Left colon (tissue), 2 donors: Measurements from ENCODE around the gene CTNNB1. TPM values are rescaled to one million over a fixed set of nuclear protein-coding genes. Genes with fewer than 3 reads are reported as not detected.

Experiments used
- ATAC-seq: fragments of 200-7000 bp; cut with Tn5 transposase; one replicate; pipeline ENCODE4 v1.9.1; 2020; ENCODE audit warnings: mild to moderate bottlenecking, moderate library complexity
- DNase-seq, 2 donors: peaks; one replicate each; pipeline ENCODE4 v3.0.0-alpha.2; 2020
- intact Hi-C, 2 donors: fragments of 100-400 bp; cut with DNase I in 1 of 2; cut with micrococcal nuclease in 1 of 2; formaldehyde crosslinking; loops; one replicate each; pipeline versions ENCODE4 v1.11.2 to v1.14.0; 2022; cut with DNase I, micrococcal nuclease
- total RNA-seq, 2 donors: library from RNA; stranded (reverse); fragmentation: NEBNext Ultra II Directional; extraction: Animal tissue kit (Norgen Biotek cat#: 25700); gene quantifications; one replicate each; pipeline ENCODE4 v1.2.1, GENCODE V29; 2021
- donor health status: DM: no; HTN: no; CAD: no.
- donor health status: DM: yes; HTN: yes; CAD: no.

Gene CTNNB1
- total RNA-seq, 2 donors from 2014 or later, result 320 to 430 TPM

DNA sequence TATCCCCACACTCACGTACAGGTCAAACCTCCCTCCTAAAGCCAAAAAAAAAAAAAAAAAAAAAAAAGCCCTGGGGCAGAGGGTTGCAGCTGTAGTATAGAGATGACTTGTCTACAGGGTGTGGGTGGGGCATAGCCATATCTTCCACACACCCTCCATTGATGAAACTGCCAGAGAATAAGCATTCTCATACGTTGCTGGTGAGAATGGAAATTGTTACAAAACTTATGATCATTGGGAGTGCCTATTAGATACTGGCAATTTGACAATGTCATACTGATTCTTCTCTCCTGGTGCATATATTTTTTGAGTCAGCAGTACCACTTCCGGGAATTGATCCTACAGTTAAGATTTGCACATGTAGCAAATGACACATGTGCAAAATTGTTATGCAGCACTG lies 11.0 kb upstream of the CTNNB1 start:
- ATAC-seq, result no peak
- intact Hi-C loops, result no loop called here
- DNase-seq, result no peak

DNA sequence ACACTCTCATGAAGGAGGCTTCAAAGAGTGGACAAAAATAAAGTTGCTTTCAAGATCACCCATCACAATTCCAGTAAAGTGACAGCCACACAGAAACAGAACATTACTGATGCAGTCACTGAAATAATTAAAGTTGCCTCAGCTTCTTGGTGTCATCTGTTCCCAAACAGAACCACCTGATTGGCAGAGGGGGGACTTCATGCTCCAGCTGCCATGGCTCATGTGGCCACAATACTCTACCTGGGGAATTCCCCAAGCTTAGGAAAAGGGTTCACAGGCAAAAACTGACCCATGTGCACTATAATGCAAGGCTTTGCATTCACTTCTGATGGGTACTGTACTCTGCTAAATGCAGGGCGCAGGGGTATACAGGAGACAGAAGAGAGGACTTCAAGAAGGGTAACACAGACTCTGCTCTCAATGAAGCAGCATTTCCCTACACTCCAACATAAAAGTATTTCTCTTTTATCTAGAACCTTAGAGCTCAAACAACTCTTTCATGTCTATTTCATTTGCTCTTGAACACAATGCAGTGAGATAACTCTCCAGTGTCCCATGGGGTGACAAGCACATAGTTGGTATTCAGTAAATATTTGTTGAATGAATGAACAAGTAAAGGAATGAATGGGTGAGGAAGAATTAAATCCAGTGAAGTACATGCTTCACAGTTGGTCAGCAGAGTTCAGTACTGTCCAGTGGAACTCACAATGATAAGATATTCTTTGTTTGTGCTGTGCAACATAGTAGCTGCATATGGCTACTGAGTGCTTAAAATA lies 8.6 kb upstream of the CTNNB1 start:
- intact Hi-C loops, result no loop called here
- ATAC-seq (no peak), DNase-seq (no peak)

DNA sequence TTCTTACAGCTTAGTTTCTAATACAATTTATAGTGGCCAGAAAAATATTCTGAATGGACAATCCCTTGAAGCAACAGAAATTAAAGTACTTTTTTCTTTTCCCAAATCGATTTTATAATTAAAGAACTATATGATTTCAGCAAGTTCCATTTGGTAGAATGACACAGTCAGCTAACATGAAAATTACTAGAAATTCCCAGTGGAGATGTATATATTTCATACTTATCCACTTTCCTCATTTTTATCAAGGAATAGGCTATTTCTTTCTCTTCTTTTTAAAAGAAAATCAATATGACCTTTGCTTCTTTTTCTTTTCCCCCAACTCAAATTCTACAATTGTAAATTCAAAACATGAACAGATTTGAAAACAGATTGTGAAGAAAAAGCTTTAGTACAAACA lies 6.4 kb upstream of the CTNNB1 start:
- no peak for DNase-seq
- intact Hi-C loops, result no loop called here
- ATAC-seq, result no peak

DNA sequence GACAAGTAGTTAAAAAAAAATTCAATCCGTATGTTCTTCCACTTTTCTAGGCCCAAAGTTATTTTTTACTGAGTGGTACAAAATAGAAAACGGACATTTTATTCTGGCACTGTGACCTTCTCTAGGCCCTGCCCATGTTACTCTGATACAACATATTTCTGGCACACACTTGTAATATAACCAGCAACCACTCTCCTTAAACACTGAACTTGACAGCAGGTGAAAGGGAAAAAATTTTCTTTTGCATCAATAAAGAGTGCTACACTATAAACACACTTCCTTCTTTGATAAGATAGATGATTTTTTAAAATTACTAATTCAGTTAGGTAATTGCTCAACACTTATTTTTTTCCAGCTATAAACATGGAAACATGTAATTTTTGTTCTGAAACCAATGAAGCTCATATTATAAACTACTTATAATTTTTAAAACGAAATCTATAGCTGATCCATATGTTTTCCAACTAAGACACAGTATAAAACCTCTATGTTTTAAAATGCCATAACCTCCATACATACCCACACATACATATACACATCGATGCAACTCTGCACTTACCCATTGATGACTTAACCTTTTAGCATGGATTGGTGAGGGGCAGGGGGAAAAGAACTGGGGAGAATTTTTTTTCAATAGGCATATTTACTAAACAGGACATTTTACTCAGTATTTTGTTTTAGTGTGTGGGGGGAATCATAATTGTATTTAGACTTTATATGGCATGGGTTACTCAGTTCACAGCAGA lies 5.3 kb upstream of the CTNNB1 start:
- intact Hi-C loops, result no loop called here
- ATAC-seq (no peak), DNase-seq (no peak)

DNA sequence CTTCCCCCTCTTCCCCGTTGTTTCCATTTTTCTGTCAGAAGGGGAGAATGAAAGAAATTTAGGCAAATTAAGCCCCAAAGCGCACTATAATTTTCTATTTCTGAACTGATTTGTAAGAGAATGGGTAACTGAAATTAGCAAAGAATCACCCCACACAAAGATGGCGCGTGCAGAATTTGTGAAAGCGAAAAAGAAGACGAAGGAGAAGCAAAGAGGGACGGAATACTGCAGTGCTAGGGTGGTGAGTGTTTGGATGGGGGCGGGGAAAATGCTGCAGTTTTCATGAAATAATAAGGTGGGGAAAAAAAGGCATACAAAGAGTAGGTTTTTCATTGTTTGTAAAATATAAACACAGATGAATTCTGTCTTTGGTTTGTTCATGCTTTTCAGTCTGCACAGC lies 4.6 kb upstream of the CTNNB1 start:
- no peak for DNase-seq
- intact Hi-C loops, result no loop called here
- ATAC-seq, result no peak

DNA sequence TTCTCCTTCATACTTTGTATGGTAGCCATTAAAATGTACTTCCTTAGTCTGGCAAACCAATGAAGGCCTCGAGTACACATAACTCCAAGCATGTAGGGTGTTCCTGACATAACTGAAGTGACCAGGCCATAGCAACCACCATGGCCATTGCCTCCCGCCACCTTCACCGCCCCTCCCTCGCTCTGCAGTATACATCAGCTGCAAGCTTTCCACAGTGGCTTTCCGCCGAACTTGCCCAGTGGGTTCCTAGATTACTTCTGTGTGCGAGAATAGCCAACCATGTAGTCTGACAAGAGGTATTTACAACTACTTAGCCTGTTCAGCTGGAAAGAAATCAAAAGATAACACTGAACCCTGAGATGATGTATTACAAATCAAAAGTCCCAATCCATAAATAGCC lies 3.4 kb upstream of the CTNNB1 start:
- ATAC-seq (no peak), DNase-seq (no peak)
- intact Hi-C loops, result no loop called here

DNA sequence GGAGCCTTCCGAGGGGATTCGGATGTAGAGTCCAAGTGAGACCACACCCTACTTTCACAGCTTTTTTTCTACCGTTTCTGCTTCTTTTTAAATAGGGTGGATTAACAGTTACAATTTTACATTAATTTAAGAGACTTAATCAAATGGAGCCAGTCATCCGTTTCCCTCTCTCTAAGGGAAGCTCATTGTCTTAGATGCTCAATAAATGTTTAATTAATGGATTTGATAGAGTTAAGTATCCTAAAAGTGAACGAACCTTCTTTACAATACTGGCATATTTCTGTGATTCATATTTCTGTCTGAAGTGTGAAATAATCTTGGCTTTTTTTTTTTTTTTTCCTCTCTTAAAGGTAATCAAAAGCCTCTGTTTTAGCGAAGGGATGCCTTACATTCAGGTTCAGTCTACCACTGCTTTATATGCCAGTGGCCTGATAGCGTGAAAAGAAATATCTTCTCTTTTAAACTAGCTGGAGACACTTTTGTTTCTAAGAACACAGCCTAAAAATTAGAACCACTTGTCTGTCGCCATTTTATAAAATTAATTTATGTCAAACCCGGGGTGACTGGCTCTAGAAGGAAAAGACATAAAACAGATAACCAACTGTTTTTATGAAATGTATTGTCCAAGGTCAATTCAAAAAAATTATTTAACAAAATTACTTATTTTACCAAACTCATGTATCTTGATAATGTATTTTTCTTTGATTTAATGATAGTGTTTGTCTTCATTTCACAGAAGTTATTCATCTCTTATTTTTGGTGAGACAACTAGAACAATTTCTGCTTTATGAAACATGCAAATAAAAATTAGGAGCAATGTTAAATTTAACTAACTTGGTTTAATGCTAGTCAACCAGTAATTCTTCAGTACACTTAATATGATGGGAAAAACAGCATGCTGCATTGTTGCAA lies 2.5 kb upstream of the CTNNB1 start:
- DNase-seq (no peak), ATAC-seq (no peak)
- intact Hi-C loops, result no loop called here

DNA sequence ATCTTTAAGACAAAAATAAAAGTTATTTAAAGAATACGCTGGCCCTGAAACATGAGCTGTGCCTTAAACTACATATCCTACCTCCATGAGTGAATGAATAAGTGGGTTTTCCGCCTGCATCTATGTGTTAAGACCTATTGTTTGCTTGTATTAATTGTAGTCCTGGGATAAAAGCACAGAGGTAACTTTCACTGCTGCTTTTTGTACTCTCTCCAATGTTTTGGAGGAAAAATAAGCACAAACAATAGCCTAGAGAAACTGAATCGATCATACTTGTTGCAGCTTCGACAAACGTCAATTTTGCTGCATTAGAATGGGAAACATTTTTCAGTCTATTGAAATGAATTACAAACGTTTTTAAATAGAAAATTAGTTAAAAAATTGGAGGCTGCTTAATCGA lies 1.3 kb upstream of the CTNNB1 start:
- ATAC-seq, result no peak
- intact Hi-C loops, result no loop called here
- DNase-seq, result no peak

DNA sequence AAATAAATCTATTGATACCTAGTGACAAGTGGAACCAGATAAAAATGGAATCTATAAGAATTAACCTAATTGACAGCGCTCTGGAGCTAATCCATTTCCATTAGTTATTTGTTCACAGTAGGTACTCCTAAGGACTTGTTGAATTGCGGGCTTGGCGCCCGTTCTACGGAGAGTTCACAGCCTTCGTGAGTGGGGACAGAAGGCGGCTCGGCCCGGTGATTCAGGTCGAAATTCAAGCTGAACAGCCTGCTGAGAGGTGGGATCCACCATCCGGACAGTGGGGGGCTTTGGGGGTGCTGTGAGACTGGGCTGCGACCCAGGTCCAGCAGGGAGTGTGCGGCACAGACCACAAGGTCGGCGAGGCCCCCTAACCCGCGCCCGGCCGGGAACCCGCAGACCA lies 779 bp upstream of the CTNNB1 start:
- peak; percentile 6 for ATAC-seq
- DNase-seq, result peak; percentile 31 to 60
- intact Hi-C loops, result no loop called here

DNA sequence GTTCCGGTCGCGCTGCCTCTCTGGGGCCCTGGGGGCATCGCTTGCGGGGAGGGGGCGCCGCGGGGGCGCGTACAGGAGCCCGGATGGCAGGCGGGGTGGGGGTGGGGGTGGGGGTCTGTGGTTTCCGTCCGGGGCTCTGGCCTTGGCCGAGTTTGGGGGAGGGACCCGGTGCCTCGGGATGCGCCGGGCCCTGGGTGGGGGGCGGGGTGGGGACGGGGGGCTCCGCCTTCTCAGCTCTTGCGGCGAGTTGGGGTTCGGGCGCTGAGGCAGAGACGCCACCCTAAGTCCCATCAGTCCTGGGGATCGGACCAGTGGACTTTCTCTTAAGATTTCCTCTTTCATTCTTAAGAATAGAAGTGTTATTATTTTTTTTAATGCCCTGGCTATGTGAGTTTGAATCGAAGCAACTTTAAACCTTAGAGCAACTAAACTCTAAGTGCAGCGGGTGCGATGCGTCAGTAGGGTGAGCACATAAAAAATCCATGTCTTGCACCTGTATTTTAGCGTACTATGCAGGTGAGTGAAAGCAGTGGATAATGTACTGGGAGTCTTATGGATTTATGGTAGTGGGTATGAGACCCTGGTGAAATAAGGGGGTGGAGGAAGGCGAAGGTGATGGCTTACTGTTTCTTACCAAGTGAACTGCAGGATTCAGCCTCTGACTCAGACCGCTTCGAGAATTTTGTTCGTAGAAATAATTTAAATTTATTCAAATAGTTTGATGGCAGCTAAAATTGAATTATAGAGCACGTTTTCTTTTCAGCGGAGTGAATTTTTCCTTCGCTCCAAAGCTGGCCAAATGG lies 762 bp downstream of the CTNNB1 start:
- ATAC-seq (peak; percentile 9), DNase-seq (peak in 1 of 2 donors; percentile 39)
- intact Hi-C loops, result loop anchor here in 1 of 2 donors (10.0 kb wide), 1 partner anchor 615 kb away; no protein-coding TSS in a partner anchor

DNA sequence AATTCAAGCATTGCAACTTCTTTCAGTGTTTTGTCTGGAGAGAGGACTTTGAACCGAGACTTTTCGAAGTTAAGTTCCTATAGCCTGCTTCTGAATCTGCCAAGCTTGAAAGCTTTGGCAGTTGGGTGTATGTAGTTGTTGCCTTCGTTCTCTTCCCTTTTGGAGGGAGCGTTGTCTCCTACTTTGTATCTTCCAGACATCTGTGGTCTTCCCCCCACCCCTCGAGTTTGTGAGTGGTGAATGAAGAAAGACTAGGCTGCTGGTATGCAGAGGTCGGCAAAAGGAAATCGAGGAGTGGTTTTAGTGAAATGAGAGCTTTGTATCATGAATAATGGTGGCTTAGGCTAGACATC lies 1.3 kb downstream of the CTNNB1 start:
- DNase-seq (peak in 1 of 2 donors; percentile 14), ATAC-seq (peak; percentile 32)
- intact Hi-C loops, result loop anchor here in 1 of 2 donors (10.0 kb wide), 1 partner anchor 616 kb away; no protein-coding TSS in a partner anchor

DNA sequence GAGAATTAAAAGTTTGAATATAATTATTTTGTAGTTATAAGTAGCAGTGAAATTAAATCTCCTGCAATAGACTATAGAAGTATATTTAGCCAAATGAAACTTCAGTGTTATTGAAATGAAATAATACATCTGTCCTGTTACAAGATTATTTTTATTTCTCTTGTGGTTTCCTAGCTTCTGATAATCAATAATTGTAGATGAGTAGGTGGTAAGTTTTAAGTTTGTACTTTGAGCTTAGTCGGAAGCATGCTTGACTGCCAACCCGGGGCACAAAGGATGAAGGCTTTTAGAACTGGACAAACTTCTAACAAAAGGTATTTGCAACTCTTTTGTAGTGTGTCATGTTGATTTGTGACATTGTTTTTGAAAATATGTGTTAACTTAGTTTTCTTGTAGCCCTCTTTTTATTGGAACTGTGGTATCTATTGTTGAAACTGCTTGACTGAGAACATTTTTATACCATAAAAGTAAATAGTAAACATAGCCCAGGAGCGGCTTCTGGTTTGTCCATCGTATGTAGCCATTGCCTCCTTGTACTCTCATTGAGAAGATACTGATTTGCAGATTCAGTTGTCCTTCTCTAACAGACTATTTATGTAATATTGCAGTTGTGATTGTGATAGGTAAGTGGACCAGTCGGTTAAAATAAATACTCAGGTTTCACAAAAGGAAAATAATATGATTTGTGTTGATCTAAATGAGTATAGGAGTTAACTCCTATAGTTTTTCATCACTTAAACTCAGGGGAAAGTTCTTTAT lies 2.9 kb downstream of the CTNNB1 start:
- intact Hi-C loops, result loop anchor here in 1 of 2 donors (10.0 kb wide), 1 partner anchor 617 kb away; no protein-coding TSS in a partner anchor
- ATAC-seq (no peak), DNase-seq (no peak)

DNA sequence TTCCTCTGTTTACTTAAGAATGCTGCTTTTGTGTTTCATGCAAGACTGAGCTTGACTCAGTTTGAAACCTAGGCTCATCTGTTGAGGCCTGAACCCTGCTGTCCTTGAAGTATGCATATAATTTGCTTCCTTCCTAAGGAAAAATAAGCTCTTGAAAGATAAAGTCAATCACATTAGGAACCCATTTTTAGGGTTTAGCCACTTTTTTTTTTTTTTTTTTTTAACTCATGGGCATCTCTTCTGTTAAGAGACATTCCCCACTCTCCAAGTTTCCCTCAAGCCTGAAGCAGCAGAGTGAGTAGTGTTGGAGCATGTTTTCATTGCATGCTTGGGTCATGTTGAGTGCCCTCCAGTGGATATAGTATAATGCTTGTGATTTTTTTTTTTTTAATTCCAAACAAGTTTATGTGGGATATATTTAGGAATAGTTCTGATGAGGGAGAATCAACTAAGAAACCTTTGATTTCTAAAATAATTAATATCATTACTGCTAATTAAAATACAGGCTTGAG lies 3.6 kb downstream of the CTNNB1 start:
- ATAC-seq, result no peak

DNA sequence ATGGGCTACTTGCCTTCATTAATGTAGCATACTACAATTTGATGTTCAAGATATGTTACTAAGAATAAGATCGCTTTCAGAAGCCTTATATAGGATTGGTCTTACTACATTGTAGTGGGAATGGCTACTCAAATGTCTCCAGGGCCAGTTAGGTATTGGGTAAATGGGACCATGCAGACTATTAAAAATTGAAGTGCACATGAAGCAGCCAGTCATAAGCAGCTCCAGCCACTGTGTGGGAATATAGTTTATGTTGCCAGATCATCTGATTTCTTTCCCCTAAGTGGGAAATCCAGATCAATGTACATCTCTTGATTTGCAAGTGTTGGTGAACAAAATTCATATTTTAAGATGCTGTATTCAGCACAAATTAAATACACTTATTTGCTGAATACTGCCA lies 5.1 kb downstream of the CTNNB1 start:
- intact Hi-C loops, result loop anchor here in 1 of 2 donors (10.0 kb wide), 1 partner anchor 620 kb away; no protein-coding TSS in a partner anchor

More for the DNA sequence above, 3.6 kb downstream of the CTNNB1 start:
- intact Hi-C loops, result loop anchor here in 1 of 2 donors (10.0 kb wide), 1 partner anchor 618 kb away; no protein-coding TSS in a partner anchor
- DNase-seq, result no peak

DNA sequence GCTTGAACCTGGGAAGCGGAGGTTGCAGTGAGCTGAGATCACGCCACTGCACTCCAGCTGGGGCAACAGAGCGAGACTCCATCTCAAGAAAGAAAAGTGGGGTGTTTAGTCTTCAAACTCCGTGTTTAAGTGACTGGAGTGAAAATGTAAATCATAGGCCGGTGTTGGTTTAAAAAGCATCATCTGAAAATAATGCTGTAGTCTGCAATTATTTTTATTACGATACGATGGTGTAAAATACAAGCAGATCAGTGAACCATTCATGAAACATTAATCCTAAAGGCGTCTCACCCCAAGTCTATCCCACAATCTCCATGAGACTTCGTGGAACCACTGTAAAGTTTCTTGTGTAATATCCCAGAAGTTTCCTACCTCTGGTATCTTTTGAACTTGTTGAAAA lies 6.3 kb downstream of the CTNNB1 start:
- no peak for DNase-seq
- ATAC-seq, result no peak
- intact Hi-C loops, result loop anchor here in 1 of 2 donors (10.0 kb wide), 1 partner anchor 621 kb away; no protein-coding TSS in a partner anchor

More for the DNA sequence above, 5.1 kb downstream of the CTNNB1 start:
- DNase-seq (no peak), ATAC-seq (no peak)

DNA sequence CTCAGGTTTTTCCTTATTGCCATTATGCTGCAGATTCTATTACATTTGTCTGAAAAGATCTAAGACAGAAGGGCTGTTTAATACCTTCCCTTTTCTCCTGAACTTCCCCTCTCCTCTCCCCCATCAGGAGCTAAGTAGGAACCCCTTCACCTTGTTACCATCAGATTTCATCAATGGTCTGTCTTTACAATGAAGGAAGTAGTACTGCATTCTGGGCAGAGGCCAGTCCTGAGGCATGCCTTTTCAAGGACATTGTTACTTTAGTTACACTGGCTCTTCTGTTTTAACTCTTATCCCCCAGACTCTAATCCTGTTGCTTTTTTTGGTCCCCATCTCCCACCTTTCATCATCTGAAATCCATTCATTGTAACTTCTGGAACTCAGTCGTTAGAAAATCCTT lies 8.1 kb downstream of the CTNNB1 start:
- intact Hi-C loops, result loop anchor here in 1 of 2 donors (10.0 kb wide), 1 partner anchor 623 kb away; no protein-coding TSS in a partner anchor
- ATAC-seq (peak; percentile 28), DNase-seq (no peak)
